GM18861 (cell line): ENCODE data around the gene FRMPD4.

Experiments used
- ATAC-seq: cut with Tn5 transposase; IDR thresholded peaks from one replicate; pipeline ENCODE4 v1.9.1; 2021; ENCODE audit not compliant: unreplicated experiment

FRMPD4 gene

DNA sequence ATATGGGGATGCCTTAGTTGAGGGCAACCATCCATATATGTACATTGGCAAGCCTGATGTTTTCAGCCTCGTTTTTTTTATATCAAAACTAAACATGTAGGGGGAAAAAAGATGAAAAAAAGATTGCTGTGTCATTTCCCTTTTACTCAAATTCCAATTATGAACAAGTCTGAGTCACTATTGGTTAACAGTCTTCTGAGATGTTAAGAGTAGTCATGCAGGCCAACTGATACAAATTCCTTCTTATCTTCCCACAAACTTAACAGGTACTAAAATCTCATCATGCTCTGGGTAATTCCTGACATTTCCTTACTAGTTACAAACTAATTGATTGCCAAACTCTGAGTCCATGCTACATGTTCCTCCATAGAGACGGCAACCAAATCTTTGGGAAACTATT is 222.1 kb downstream of the FRMPD4 start:
- no peak for ATAC-seq

DNA sequence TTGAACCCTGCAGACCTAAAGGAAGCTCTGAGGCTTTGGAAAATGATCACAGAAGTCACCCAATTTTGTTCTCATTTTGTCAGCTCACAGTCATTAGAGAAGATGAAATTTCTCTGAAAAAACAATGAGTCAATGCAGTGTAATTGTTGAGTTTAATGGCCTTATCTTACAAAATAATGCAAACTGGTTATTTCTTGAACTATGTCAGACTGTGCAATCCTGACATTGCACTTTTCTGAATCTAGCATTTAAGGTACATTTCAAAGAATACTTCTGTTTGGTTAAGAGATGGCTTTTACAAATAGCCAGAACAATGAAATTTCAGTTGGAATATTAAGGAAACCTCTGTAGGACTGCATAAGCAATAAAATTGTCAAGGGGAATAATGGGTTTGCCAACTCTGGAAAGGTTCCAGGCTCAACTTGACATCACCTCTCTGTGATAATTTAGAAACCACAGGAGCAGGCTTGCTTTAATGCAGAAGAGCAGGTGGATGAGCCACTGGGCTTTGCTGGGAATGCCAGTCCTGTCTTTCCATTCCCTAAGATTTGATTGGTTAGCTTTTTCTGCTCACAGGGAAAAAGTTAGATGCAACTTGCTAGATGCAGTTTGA is 222.8 kb downstream of the FRMPD4 start:
- no peak for ATAC-seq

DNA sequence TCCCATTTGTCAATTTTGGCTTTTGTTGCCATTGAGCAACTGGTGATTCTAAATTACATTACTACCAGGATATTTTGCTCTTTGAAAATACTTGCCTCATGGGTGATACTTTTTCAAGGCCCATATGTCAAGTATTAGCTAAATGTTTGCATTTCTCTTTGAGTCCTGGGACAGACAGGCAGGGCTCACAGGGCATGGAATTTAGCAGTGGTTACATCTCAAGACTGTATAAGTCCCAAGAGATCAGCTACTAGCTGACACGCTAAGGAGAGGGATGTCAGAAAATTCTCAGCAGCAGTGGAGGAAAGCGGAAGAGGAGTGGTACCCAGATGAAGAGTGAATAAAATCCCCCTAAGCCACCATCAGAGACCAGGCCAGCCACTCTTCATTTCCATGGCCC is 224.9 kb downstream of the FRMPD4 start:
- ATAC-seq = no peak

DNA sequence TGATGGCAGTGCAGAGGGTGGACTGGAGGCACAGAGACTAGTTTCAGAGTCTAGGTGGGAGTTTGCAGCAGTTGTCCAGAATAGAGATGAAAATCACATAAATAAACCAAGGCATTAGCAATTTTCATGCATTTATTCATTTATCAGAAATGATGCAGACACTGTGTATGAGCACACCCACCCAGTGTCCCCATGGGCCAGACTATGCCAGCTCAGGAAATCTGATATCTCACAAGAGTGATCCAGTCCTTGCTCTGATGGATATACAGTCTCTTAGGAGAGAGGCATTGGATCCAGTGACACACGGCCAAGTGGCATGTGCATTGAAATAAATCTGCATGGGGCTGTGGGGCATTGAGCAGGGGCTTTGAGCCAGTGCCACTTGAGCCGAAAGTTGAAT is 228.2 kb downstream of the FRMPD4 start:
- ATAC-seq = no peak

- ATAC-seq = no peak
Observed at GRCh38 chrX:12367254-12367653, 229.0 kb downstream of the FRMPD4 start.

DNA sequence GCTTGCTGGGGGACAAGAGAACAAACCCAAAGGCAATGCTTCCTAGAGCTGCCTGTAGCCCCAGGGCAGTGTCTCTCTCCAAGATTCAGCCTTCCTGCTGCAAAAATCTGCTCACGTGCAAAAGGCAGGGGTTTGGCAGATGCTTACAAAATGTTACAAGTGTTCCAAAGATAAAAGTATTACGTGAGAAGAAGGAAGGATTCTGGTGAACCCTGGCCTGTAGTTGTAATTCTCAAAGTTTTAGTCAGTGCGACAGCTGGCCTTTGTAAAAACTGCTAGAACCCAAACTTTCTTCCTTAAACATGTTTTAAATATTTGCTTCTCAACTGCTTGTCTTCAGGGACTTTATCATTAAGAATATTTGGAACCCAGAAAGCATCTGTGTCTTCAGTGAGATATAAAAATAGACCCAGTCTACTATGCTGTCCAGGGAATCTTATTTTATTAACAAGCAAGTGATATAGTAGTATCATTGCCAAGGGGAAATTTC is 232.3 kb downstream of the FRMPD4 start:
- no peak for ATAC-seq

- no peak for ATAC-seq
Observed at GRCh38 chrX:12372111-12372510, 233.8 kb downstream of the FRMPD4 start.

- no peak for ATAC-seq
Observed at GRCh38 chrX:12374286-12374685, 236.0 kb downstream of the FRMPD4 start.

DNA sequence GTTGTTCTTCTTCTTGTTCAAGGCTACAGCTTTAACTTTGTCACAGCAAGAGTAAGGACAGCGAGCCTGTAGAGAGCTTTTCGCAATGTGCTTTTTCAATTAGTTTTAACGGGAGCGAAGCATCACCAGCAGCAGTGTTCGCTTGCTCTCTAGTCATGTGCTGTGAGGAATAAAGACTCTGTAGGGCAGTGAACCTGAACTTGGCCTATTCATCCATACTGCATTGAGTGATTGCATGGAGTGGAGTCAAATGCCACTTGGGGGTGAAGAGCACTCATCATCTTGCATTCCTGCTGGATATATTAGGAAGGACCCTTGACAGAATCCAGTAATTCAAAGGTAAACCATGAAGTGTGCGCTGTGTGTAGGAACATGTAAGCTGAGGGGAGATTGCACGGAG is 240.0 kb downstream of the FRMPD4 start:
- no peak for ATAC-seq

GRCh38 chrX:12378706-12379105 is 240.4 kb downstream of the FRMPD4 start:
- no peak for ATAC-seq

DNA sequence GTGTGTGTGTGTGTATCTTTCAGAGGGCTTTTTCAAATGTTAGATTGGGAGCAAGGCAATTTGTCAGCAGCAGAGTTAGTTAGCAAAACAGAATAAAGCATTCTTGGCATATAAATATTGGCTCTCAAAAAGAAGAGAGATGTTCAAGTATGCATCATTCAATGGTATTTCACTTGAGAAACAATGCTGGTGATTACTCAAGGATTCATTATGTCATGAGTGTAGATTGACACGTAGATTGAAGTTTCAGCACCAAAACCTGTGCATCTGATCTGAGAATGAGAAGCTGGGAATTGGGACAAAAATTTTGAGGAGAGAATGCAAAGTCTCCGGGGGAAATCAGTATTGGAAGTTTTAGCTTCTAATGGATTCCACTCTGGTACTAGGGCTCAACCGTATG is 241.4 kb downstream of the FRMPD4 start:
- no peak for ATAC-seq

GRCh38 chrX:12383196-12383595 is 244.9 kb downstream of the FRMPD4 start:
- no peak for ATAC-seq

DNA sequence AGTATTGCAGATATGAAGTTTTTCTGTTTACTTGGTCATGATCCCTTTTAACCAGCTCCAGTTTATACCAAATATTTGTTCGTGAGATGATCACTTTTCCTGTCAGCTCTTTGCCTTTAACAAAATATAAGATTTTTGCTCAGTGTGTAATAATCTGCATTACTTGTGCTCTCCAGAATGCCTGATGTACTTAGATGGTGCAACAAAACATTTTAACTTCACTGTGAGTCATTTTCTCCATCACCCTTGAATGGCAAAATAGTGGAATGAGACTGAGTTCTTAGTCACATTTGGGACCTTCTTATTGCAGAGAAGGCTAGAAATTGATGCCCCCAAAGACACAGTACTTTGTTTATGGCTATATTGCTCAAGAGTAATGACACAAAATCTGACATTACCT is 252.0 kb downstream of the FRMPD4 start:
- ATAC-seq = no peak

DNA sequence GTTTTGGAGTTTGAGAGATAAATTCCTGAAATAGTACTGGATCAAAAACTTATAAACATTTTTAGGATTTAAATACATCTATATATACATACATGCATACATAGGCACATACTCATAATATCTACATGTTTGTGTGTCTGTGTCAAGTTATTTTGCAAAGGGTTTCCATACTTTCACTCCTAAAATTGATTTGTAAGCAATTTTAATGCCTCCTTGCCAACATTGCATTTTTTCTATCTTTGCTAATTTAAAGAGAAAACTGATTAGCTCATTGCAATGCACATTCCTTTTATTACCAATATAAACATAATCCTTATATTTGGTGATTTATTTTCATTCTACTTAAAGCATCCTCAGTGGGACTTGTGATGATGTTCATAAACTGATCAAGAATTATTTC is 258.3 kb downstream of the FRMPD4 start:
- no peak for ATAC-seq

DNA sequence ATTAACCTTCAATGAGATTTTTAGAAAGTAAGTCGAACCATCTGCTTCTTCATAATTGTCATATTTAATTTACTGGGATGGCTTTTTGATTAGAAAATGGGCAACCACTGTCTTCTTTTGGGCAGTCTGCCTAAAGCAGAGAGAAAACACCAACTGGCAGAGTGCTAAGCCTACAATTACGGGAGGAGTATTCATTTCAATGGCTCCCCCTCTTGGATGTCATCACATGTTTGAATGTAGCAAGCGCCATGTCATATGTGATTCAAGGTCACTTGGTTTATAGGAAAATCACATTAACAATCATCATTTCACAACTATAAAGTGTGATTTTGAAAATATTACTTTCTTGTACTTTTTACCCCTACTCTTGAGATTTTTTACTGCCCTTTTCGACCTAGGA is 261.9 kb downstream of the FRMPD4 start:
- ATAC-seq = no peak

GRCh38 chrX:12401252-12401651 is 263.0 kb downstream of the FRMPD4 start:
- no peak for ATAC-seq

GRCh38 chrX:12403474-12404082 is 265.3 kb downstream of the FRMPD4 start:
- ATAC-seq = no peak

- no peak for ATAC-seq
Observed at GRCh38 chrX:12405306-12405705, 267.0 kb downstream of the FRMPD4 start.

DNA sequence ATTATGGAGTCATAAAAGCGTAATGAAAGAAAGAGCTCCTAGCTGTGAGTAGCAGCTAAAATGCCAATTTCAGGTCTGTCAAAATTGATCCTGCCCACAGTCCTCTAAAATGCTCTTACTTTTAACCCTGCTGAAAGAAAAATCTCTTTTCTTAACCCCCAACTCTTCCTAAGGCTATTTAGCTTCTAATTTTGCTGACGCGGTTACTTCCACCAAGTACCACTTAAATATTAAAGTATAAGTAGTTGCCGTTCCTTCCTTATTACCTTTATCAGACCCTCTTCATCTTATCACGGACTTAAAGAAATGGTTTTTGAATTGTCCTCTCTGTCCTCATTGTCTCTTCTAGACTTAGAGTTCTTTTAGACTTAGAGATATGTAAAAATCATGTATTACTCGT is 272.2 kb downstream of the FRMPD4 start:
- no peak for ATAC-seq

- no peak for ATAC-seq
Observed at GRCh38 chrX:12411831-12412230, 273.6 kb downstream of the FRMPD4 start.

DNA sequence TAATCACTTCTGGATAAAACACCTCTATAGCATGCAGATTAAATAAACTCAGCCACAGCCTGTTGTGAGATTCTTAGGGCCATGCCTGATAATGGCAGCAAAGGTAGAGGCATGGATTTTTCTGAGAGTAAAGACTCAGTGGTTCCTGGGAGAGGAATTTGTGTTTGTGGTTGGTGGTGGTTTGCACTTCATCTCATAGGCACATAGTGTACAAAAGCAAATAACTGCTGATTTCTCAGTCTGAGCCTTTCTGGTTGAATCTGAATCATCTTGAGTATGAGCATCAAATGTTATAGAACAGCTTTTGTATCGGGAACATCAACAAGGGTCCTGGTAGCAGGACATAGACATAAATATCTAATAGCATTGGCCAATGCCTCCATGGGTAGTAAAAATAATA is 274.3 kb downstream of the FRMPD4 start:
- no peak for ATAC-seq

- no peak for ATAC-seq
Observed at GRCh38 chrX:12419591-12419990, 281.3 kb downstream of the FRMPD4 start.

- ATAC-seq = no peak
Observed at GRCh38 chrX:12421918-12422317, 283.6 kb downstream of the FRMPD4 start.
